GM12864 (cell line): ENCODE results near the gene ARL4D.
"Not testable (repeated sequence)": the region's sequence is repeated elsewhere in the genome, so short reads cannot be mapped to it uniquely, and the experiment has no call there.

ENCODE experiments used
- DNase-seq: peaks from one replicate; pipeline ENCODE4 v3.0.0-alpha.2; 2011; ENCODE audit warnings: low read depth
- H3K4me3 ChIP-seq: 2 replicates; pipeline ENCODE4 v1.5.1; 2011; ENCODE audit warnings: mild to moderate bottlenecking, low read depth, low read length, control low read depth
- TF ChIP-seq, protein P1 (sequence below): IDR thresholded peaks from 2 replicates; pipeline ENCODE4 v1.5.1; 2011; ENCODE audit warnings: low read depth, mild to moderate bottlenecking, moderate library complexity, low read length, control low read depth, inconsistent platforms; ENCODE audit errors: missing control alignments

Gene ARL4D

DNA sequence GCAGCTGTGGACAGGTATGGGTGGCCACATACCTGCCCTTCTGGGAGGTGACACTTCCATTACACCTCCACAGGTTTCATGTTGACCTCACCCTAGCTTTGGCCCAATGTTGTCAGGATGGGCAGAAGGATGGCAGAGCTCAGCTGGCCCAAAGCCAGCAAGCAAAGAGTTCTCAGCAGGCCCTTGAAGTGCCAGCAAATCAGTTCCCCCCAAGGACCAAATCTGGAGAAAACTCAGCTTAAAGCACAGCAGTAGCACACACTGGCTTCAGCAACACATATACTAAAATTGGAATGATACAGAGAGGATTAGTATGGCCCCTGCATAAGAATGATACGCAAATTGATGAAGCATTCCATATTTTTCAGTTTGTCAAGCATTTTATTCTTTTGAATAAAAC, 13.4 kb downstream of the ARL4D start:
- DNase-seq: no peak
- H3K4me3 ChIP-seq: no peak overlapping the region
- TF ChIP-seq, protein P1, sequence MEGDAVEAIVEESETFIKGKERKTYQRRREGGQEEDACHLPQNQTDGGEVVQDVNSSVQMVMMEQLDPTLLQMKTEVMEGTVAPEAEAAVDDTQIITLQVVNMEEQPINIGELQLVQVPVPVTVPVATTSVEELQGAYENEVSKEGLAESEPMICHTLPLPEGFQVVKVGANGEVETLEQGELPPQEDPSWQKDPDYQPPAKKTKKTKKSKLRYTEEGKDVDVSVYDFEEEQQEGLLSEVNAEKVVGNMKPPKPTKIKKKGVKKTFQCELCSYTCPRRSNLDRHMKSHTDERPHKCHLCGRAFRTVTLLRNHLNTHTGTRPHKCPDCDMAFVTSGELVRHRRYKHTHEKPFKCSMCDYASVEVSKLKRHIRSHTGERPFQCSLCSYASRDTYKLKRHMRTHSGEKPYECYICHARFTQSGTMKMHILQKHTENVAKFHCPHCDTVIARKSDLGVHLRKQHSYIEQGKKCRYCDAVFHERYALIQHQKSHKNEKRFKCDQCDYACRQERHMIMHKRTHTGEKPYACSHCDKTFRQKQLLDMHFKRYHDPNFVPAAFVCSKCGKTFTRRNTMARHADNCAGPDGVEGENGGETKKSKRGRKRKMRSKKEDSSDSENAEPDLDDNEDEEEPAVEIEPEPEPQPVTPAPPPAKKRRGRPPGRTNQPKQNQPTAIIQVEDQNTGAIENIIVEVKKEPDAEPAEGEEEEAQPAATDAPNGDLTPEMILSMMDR: no peak

DNA sequence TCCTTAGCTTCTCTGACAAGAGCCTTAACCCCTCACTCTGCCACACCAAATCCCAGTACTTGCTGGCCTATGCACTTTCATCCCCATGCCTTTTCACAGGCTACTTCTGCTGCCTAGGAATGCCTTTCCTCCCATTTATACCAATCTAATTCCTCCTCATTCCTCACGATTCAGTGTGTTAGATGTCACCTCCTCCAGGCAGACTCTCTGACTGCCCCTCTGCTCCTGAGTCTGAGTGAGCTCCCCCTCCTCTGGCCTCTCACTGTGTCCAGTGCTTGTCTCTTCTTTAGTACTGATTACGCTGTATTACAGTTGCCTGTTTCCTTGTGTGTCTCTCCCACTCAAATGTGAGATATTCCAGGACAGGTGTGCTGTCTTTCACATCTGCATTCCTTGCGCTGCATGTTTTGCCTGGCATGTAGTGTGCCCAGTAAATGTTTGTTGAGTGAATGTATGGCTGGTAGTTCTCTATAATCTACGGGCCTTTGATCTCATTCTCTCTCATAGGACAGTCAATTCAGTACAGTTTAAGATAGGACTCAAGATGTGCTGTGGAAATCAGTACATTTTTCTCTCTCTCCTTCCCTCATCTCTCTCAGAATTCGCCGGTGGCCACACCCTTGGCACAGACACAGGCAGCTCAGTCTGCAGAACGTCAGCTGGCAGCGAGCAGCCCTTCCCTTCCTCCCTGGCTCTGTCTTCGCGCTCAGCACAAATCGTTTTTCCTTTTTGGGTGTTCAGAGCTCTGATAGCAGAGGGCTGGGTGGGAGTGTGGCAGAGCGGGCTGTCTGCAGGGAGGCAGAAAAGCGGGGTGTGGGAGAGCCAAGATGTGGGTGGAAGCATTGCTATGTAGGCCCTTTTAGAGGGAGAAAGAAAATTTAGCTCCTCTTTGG, 18.5 kb downstream of the ARL4D start:
- no peak overlapping the region for H3K4me3 ChIP-seq

DNA sequence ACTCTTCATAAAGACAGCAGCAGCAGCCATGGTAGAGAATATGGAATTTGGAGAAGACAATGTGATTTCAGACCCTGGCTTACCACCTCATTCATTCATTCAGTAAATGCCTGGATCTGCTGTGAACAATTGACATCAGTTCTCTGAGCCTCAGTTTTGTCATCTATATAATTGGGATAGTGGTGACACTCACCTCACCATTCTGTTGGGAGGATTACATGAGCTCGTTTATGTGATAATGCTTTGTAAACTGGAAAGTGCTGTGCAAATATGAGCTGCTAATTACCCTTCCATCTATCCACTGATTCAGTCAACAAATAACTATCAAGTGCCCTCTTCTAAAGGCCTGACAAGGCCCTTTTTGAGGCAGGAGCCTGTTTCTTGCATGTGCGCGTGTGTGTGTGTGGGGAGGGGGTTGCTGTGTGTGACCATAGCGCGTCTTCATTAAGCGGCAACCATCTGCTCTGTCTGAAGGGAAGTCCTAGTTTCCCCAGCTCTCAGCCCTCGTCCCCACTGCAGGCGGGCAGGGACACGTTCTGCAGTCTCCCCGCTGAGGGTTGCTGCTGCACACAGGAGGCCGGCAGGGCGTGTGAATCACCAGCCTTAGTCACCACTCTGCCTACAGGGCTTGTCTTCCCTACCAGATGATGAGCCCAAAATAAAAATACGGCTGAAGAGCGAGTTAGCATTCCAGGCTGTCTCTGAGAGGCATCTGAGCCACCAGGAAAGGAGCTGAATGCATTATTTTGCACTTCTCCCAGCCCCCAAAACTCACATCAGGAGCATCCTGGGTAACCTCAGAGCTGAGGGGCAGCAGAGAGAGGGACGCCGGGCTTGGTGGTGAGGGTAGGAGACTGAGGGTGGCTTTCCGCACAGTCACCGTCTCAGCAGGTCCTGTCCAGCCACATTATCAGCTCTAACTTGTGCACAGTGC, 19.9 kb downstream of the ARL4D start:
- TF ChIP-seq, protein P1: no peak
- no peak for DNase-seq
- no peak overlapping the region for H3K4me3 ChIP-seq

More for the DNA sequence above, 18.5 kb downstream of the ARL4D start:
- DNase-seq: no peak
- TF ChIP-seq, protein P1: no peak

DNA sequence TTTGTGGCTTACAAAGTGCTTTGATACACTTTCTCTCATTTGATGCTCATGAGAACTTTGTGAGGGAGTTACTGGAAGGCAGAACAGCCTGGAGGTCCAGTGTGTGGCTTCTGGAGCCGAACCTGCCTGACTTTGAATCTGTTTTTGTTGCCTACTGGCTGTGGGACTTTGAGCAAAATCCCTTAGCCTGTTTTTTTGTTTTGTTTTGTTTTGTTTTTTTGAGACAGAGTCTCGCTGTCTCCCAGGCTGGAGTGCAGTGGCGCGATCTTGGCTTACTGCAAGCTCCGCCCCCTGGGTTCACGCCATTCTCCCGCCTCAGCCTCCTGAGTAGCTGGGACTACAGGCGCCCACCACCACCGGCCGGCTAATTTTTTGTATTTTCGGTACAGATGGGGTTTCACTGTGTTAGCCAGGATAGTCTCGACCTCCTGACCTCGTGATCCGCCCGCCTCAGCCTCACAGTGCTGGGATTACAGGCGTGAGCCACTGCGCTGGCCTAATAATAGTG, 20.6 kb downstream of the ARL4D start:
- not testable (repeated sequence) for H3K4me3 ChIP-seq, DNase-seq

DNA sequence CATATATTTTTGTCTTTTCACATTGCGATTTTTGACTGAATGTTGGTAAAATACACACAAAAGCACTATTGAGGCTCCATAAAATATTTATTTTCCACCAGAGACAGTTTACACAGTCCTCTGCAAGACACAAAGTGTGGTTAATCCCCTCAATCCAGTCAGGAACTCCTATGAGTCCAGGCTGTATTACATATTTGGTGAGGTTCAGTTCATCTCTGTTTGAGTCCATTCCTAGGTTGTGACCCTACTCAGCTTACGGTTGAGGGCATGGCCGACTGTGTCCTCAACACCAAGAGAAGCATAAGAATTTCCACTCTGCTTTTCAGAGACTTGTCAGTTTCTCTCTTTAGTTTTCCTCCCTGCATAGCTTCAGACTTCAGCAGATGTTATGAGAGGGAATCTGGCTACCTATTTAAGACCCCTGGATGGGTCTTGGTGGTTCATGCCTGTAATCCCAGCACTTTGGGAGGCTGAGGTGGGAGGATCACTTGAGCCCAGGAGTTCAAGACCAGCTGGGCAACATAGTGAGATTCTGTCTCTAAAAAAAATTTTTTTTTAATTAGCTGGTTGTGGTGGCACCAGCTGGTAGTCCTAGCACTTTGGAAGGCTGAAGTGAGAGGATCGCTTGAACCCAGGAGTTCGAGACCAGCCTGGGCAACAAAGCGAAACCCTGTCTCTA, 25.1 kb downstream of the ARL4D start:
- TF ChIP-seq, protein P1: no peak
- no peak overlapping the region for H3K4me3 ChIP-seq
- DNase-seq: no peak

DNA sequence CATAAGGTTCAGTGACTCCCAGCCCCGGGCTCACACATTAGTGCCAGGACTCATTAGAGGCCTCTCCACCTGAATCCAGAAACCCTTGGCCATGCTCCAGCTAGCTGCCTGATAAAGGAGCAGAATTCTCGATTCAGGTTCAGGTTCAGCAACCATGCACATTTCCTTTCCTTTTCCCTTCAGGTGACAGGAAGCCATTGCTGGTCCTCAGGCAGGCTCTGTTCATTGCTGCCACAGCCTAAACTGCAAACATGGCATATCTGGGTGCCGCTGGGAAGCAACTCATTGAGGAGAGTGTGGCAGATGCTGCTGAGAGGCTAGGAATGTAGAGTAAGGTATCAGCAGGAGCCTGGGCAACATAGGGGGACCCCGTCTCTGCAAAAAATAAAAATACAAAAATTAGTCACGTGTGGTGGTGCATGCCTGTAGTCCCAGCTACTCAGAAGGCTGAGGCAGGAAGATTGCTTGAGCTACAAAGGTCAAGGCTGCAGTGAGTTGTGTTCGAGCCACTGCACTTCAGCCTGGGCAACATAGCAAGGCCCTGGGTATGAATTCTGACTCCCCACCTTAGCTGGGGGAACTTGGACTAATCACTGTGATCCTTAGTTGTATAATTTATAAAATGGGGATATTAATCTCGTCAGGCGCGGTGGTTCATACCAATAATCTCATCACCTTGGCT, 28.7 kb downstream of the ARL4D start:
- TF ChIP-seq, protein P1: no peak
- H3K4me3 ChIP-seq: no peak overlapping the region
- DNase-seq: no peak
